Esophagus squamous epithelium (tissue), 4 donors: ENCODE measurements around the gene MYO18A.

Experiments used
- CTCF ChIP-seq, 6 experiments: fragments of 450-650 bp in 4 of 6; fragments of 200-600 bp in 2 of 6; sonication (generic) in 2 of 6; IDR thresholded peaks; one replicate each; pipeline ENCODE4 v1.5.1; 2016 to 2019; ENCODE audit warnings: antibody characterized with exemption in 6 of 6, mild to moderate bottlenecking in 4 of 6, moderate library complexity in 4 of 6
- POLR2A ChIP-seq, 4 donors: fragments of 450-650 bp; IDR thresholded peaks; one replicate each; pipeline ENCODE4 v1.6.1; 2017; ENCODE audit warnings: antibody characterized with exemption in 4 of 4, mild to moderate bottlenecking in 4 of 4, moderate library complexity in 3 of 4

- no peak for TF ChIP-seq CTCF (IDR thresholded peaks at IDR 0.05)
- no peak for TF ChIP-seq POLR2A (IDR thresholded peaks at IDR 0.05)
Observed at GRCh38 chr17:29060475-29060874, 119.7 kb downstream of the MYO18A start.
